Breast epithelium (tissue), 3 donors: ENCODE results near the gene FBXL4.

Experiments used
- POLR2A ChIP-seq: fragments of 450-650 bp; IDR thresholded peaks from one replicate; pipeline ENCODE4 v1.6.1; 2016; ENCODE audit warnings: antibody characterized with exemption, mild to moderate bottlenecking, moderate library complexity
- POLR2AphosphoS5 ChIP-seq, 3 donors: sonication (generic); formaldehyde crosslinking; IDR thresholded peaks; one replicate each; pipeline ENCODE4 v1.6.1; 2017; ENCODE audit warnings: antibody characterized with exemption in 3 of 3
- TF ChIP-seq, protein P1 (sequence below), 3 donors: fragments of 450-650 bp; IDR thresholded peaks; one replicate each; pipeline ENCODE4 v1.5.1; 2016 to 2017; ENCODE audit warnings: antibody characterized with exemption in 3 of 3, mild to moderate bottlenecking in 3 of 3, moderate library complexity in 3 of 3

DNA sequence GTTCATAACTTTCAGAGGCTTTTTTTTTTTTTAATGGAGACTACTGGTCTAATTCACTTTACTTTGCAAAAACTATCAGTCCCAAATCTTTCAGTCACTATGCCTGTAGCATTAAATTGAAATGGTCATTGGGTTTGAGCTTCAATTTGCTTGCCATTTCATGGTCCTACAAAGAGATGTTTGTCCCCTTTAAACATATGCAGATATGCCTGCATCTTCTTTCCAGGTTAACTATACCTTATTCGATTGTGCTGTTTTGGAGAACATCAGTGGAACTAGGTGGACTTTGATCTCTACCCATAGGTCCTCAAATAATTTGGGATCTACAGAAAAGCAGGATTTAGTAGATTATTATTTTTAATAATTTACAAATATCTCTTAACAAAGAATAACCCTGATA is 108.8 kb downstream of the FBXL4 start:
- no peak for TF ChIP-seq POLR2A
- no peak for TF ChIP-seq POLR2AphosphoS5 (IDR thresholded peaks at IDR 0.05)
- TF ChIP-seq, protein P1, sequence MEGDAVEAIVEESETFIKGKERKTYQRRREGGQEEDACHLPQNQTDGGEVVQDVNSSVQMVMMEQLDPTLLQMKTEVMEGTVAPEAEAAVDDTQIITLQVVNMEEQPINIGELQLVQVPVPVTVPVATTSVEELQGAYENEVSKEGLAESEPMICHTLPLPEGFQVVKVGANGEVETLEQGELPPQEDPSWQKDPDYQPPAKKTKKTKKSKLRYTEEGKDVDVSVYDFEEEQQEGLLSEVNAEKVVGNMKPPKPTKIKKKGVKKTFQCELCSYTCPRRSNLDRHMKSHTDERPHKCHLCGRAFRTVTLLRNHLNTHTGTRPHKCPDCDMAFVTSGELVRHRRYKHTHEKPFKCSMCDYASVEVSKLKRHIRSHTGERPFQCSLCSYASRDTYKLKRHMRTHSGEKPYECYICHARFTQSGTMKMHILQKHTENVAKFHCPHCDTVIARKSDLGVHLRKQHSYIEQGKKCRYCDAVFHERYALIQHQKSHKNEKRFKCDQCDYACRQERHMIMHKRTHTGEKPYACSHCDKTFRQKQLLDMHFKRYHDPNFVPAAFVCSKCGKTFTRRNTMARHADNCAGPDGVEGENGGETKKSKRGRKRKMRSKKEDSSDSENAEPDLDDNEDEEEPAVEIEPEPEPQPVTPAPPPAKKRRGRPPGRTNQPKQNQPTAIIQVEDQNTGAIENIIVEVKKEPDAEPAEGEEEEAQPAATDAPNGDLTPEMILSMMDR (IDR thresholded peaks at IDR 0.05): no peak
